HG02885 (cell line): ENCODE measurements around the gene TMEM11.
A peak's percentile ranks its signal among the peaks of the same experiment; 100 is the strongest.

Experiments
- ATAC-seq: cut with Tn5 transposase; IDR thresholded peaks from one replicate; pipeline ENCODE4 v1.9.1; 2021; ENCODE audit warnings: mild to moderate bottlenecking; ENCODE audit not compliant: unreplicated experiment, poor library complexity

TMEM11 gene

GRCh38 chr17:21189361-21189760 lies 24.6 kb downstream of the TMEM11 start:
- no peak for ATAC-seq

DNA sequence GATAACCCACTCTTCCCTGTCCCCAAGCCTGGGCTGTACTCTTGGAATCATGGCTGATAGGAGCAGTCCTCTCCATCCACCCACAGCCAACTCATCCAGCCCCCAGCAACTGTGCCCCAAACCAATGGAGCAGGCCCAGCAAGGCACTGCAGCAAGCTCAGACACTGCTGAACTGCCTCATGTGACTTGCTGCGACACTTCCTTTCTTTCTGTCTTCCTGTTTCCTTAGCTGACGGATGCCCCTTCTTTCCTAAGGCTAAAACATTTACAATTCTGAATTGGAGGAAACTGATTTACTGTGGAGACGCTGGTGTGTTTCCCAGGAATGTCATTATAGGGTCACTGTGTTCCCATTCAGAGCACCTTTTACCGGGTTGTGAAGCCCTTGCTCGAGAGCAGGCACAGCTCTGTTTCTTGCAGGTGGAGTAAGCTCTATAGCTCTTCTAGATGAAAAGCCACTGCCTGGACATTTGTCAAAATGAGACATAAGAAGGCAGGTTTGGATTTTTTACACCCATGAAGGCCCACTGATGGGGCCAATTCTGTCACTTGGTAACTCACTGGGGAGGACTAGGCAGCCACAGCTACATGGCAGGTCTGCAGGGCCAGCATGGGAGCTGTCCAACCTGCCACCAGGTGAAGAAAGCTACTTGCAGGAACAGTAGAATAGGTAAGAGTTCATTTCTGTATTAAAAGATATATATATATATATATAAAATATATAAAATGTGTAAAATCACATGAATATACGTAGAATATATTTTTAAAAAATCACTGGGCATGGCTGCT lies 27.4 kb downstream of the TMEM11 start:
- no peak for ATAC-seq

- ATAC-seq: no peak
Observed at GRCh38 chr17:21185061-21185460, 28.9 kb downstream of the TMEM11 start.

DNA sequence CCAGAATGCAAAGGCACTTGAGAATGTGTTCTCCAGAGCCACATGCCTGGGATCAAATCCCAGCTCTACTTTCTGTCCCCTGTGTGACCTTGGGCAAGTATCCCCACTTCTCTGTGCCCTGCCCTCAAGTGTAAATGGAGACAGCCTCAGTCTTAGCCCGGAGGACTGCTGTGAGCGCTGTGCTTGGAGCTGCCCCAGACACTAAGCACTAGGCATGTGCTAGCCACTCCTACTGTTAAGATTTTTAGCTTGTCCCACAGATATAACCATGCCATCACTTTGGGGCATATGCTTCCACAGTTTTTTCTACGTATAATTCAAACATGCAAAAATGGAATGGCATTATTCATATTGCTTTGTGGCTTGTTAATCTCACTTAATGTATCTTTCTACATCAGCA lies 29.4 kb downstream of the TMEM11 start:
- ATAC-seq: no peak

DNA sequence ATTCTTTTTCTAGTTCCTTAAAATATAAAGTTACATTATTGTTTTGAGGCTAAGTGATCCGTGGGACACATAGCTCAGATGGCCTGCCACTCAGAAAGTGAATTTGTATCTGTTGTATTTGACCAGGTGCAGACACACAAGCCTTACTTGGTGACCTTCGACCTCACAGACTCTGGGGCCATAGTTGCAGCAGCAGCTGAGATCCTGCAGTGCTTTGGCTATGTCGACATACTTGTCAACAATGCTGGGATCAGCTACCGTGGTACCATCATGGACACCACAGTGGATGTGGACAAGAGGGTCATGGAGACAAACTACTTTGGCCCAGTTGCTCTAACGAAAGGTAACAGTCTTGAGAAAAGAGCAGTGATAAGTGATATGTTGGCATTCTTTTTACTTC lies 30.5 kb downstream of the TMEM11 start:
- no peak for ATAC-seq

- no peak for ATAC-seq
Observed at GRCh38 chr17:21177854-21178600, 35.9 kb downstream of the TMEM11 start.

DNA sequence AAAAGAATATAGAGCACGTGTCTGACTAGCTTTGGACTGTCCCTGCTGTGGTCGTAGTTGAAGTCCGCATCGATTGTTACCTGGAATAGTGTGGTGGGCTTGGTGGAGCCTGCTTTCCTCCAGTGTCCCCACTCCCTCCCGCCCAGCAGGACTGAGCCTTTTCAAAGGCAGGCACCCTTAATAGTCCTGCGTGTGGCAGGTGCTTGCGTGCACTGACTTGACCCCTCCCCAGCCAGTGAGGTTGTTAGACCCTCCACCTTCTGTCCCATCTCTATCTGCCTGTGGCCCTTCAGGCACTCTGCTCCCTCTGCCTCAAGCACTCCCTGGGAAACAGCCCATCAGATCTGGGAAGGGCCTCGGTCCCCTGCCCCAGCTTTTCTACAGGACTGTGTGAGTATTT lies 36.6 kb downstream of the TMEM11 start:
- ATAC-seq: no peak

- no peak for ATAC-seq
Observed at GRCh38 chr17:21176773-21177395, 37.1 kb downstream of the TMEM11 start.

DNA sequence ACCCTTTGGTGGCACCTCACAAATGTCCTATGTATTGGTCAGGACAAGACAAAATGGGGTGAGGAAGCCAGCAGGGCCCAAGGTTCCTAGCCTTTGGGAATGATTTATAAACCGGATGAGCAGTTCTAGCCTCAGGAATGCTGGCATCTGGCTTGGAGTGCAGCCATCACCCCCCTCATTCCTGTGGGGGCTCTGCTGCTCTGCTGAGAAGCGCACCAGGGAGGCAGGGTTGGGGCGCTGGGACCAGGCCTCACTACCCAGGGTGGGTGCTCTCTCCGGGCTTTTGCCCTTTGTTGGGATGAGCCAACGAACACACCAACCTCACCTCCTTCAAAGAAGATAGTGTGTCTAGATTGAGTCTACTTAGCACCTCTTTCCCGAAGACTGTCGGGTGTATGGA lies 39.2 kb downstream of the TMEM11 start:
- no peak for ATAC-seq

- no peak for ATAC-seq
Observed at GRCh38 chr17:21174186-21174585, 39.8 kb downstream of the TMEM11 start.

DNA sequence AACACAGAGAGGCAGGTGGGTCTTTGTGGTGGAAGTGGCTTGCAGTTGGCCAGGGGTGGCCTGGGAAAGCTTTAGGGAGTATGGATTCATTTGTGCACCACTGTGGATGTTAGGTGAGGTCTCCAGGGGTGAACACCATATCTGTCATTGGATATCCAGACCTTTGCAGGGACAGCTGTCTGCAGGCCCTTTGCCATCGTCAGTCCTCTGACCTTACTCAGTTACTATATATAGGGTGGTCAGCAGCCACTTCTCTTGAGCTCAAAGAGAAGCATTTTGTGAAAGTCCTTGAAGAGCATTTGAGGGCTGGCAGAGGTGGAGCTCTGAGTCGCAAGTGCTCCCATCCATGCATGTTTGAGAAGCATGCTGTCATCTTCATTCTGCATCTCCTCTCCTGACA lies 40.4 kb downstream of the TMEM11 start:
- ATAC-seq: no peak

- no peak for ATAC-seq
Observed at GRCh38 chr17:21172846-21173245, 41.1 kb downstream of the TMEM11 start.

DNA sequence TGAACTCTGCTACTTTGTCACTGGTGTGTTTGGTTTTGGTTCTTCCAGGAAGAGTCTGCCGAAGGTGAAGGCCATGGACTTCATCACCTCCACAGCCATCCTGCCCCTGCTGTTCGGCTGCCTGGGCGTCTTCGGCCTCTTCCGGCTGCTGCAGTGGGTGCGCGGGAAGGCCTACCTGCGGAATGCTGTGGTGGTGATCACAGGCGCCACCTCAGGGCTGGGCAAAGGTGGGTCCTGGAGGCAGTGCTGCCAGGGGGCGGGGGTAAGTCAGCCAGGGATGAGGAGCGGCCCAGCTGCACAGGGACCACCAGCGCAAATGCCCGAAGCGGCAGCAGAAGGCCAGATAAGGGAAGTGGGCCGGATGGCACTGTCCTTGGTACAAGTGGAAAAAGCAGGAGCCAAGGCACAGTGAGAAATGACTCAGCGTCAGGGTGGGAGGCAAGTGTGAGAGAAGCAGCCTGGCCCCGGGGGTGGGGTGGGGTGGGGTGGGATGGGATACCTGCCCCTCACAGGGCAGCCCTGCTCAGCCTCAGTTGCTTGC lies 41.9 kb downstream of the TMEM11 start:
- no peak for ATAC-seq

DNA sequence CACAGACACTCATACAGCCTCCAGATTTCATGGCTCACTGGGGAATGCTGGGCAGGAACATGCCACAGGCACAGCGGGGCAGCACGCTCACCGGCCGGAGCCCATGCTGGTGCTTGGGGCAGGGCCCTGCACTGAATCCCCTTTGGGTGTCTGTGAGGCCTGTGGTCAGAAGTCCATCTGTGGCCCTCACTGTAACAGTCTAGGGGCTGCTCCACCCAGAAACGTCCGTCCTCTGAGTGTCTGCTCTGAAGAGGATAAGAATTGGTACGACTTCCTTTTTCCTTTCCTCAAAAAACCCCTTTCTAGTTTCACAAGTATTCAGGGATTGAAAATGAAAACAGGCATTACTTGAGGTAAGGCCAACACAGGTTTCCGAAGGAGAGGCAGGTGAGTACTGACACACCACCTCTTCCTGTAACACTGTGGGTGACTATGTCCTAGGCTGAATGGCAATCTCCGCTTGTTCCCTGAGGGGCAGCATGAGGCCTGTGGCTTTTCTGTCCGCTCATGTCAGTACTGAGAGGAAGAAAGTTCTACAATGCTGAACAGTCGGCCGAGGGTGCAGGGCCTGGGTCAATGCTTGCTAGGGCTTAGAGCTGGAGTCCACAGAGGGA lies 42.5 kb downstream of the TMEM11 start:
- peak; percentile 80 for ATAC-seq

GRCh38 chr17:21170809-21171208 lies 43.2 kb downstream of the TMEM11 start:
- no peak for ATAC-seq

DNA sequence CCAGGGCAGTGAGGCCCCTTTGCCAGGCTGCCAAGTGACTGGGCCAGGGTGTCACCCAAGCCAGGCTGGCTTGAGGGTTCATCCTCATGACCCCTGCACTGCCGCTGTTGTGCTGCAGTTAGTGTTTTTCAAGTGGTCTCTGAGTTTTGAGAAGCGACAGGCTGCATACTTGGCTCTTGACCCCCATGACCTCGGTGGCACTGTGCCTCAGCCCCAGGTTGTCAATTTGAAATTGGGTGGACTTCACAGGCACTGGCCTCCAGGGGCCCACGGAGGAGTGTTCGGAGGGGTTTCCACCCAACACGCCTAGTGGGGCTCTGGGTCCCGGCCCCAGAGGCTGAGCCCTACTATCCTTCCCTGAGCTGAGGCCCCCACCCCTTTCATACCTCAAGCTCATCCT lies 44.5 kb downstream of the TMEM11 start:
- no peak for ATAC-seq

DNA sequence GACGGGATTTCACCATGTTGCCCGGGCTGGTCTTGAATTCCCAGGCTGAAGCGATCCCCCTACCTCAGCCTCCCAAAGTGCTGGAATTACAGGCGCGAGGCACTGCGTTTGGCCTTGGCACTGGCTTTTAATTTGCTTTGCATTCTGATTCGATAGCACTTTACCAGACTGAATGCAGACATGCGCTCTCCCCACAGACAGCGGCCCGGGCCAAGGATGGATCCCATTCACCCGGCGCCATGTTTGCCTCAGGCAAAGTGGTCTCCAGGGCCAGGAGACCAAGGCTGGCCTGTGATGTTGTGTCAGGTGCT lies 45.5 kb downstream of the TMEM11 start:
- ATAC-seq: no peak

DNA sequence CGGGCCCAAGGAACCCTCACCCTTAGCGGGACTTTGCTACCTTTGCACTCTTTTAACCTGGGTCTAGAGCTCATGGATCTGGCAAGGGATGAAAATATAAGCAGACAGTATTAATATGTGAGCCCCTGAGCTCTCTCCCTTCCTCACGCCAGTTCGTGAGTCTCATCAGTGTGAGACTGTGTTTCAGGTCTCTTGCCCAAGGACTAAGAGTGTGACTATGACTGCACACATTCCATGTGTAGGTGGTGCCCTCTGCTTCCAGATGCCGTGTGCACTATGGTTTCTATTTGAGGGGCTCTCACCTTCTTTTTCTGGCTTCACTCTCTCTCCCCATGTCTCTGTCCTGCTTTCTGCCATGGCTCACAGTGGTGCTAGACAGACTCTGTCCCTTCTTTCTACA lies 46.7 kb downstream of the TMEM11 start:
- ATAC-seq: no peak

DNA sequence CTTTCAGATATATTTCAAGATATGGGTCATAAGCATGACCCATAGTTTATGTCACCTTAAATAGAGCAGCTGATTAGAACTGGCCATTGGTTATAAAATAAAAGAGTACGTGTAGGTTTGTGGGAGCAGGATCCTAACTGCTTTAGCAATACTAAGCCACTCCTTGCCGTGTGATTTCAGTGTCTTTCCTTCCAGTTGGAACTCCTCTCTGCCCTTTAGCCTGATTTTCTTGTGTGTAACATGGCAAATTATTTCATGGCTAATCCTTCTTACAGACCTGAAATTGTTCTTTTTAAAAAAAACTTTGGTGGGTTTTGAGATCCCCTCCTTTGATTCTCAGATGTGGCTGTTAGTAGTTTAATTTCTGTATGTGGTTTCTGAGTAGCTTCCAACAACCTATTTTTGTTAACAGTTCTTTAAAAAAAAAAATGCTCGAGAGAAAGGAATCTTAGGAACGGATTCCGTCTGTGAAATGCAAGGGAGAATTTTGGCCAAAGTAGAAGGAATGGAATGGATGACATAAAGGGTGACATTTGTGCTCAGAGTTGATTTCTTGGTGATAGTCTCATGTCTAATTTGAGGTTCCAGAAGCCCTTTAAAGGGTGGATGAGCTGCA lies 47.3 kb downstream of the TMEM11 start:
- no peak for ATAC-seq

- ATAC-seq: no peak
Observed at GRCh38 chr17:21165922-21166594, 47.9 kb downstream of the TMEM11 start.
